Measurements from ENCODE around the gene SLC10A3. TPM values are rescaled to one million over a fixed set of nuclear protein-coding genes. Genes with fewer than 3 reads are reported as not detected.

SLC10A3 gene
- total RNA-seq, 1 donor from 2014 or later = 28.9 TPM

DNA sequence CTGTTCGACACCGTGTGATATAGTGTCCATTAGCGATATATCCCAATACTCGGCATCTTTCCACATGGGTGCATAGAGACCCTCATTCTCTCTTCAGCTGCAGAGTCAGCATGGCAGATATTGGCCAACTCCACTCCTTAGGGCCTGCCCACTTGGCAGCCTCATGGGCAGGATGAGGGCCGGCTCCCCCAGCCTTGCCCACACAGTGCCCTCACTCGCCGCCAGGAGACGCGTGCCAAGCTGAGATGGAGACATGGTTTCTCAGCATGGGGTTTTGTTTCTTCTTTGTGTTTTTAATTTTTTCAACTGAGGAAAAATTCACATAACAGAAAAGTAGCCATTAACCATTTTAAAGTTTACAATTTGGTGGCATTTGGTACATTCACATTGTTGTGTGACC, 37.6 kb downstream of the SLC10A3 start:
- DNase-seq (ENCODE audit: low spot score) = no peak
- no peaks in the 10 kb centered on the region for H3K27me3 Mint-ChIP-seq (ENCODE audit: low read depth)
- peaks cover 13% of the 10 kb centered on the region for H3K36me3 Mint-ChIP-seq (ENCODE audit: low read depth)
- H3K9me3 Mint-ChIP-seq (ENCODE audit: low read depth) = peaks cover 8% of the 10 kb centered on the region
- H3K4me3 Mint-ChIP-seq (ENCODE audit: unreplicated experiment) = no peak overlapping the region
- peaks cover 4% of the 10 kb centered on the region for H3K4me1 Mint-ChIP-seq (ENCODE audit: low read depth)
- TF ChIP-seq, protein P1, sequence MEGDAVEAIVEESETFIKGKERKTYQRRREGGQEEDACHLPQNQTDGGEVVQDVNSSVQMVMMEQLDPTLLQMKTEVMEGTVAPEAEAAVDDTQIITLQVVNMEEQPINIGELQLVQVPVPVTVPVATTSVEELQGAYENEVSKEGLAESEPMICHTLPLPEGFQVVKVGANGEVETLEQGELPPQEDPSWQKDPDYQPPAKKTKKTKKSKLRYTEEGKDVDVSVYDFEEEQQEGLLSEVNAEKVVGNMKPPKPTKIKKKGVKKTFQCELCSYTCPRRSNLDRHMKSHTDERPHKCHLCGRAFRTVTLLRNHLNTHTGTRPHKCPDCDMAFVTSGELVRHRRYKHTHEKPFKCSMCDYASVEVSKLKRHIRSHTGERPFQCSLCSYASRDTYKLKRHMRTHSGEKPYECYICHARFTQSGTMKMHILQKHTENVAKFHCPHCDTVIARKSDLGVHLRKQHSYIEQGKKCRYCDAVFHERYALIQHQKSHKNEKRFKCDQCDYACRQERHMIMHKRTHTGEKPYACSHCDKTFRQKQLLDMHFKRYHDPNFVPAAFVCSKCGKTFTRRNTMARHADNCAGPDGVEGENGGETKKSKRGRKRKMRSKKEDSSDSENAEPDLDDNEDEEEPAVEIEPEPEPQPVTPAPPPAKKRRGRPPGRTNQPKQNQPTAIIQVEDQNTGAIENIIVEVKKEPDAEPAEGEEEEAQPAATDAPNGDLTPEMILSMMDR (IDR thresholded peaks at IDR 0.05) = no peak
- no peak overlapping the region for H3K27ac Mint-ChIP-seq (ENCODE audit: unreplicated experiment)

DNA sequence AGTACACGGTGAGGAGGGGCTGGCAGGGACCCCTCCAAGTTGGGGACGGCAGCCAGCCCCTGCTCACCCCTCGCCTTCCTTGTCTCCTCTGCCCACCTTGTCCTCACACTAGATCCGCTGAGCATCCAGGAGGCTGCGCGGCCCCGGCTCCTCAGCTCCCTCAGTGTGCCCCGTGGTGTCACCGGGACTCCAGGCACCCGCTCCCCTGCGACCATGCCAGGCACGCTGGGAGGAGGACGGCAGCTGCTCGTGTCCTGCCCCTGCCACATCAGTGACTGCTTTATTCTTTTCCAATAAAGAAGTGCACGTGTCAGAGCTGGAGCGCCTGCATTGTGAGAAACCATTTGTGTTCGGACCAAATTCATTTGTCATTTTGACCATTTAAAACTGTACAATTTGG, 40.1 kb downstream of the SLC10A3 start:
- H3K4me1 Mint-ChIP-seq (ENCODE audit: low read depth) = peaks cover 6% of the 10 kb centered on the region
- TF ChIP-seq, protein P1 (IDR thresholded peaks at IDR 0.05) = no peak
- H3K36me3 Mint-ChIP-seq (ENCODE audit: low read depth) = peaks cover 17% of the 10 kb centered on the region
- H3K9me3 Mint-ChIP-seq (ENCODE audit: low read depth) = peaks cover 4% of the 10 kb centered on the region
- no peak overlapping the region for H3K27ac Mint-ChIP-seq (ENCODE audit: unreplicated experiment)
- no peak overlapping the region for H3K4me3 Mint-ChIP-seq (ENCODE audit: unreplicated experiment)
- H3K27me3 Mint-ChIP-seq (ENCODE audit: low read depth) = no peaks in the 10 kb centered on the region
- no peak for DNase-seq (ENCODE audit: low spot score)

DNA sequence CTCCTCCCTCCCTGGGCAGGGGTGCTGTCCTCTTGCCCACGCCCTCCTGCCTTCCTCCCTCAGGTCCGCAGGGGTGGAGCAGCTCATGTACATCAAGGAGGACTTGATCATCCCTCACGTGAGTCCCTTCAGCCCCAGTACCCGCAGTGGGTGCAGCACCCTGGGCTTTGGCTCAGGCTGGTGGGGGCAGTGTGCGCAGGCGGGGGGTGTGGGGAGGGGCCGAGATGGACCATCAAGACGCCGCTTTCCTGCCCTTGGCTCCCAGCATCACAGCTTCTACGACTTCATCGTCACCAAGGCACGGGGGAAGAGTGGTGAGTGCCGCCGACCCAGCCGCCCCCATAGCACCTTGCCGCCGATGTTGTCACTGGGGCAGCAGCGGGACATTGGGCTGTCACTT, 40.8 kb downstream of the SLC10A3 start:
- H3K36me3 Mint-ChIP-seq (ENCODE audit: low read depth) = peaks cover 15% of the 10 kb centered on the region
- H3K4me1 Mint-ChIP-seq (ENCODE audit: low read depth) = peaks cover 10% of the 10 kb centered on the region
- DNase-seq (ENCODE audit: low spot score) = no peak
- TF ChIP-seq, protein P1 (IDR thresholded peaks at IDR 0.05) = no peak
- H3K9me3 Mint-ChIP-seq (ENCODE audit: low read depth) = peaks cover 4% of the 10 kb centered on the region
- H3K4me3 Mint-ChIP-seq (ENCODE audit: unreplicated experiment) = no peak overlapping the region
- H3K27me3 Mint-ChIP-seq (ENCODE audit: low read depth) = no peaks in the 10 kb centered on the region
- H3K27ac Mint-ChIP-seq (ENCODE audit: unreplicated experiment) = no peak overlapping the region

DNA sequence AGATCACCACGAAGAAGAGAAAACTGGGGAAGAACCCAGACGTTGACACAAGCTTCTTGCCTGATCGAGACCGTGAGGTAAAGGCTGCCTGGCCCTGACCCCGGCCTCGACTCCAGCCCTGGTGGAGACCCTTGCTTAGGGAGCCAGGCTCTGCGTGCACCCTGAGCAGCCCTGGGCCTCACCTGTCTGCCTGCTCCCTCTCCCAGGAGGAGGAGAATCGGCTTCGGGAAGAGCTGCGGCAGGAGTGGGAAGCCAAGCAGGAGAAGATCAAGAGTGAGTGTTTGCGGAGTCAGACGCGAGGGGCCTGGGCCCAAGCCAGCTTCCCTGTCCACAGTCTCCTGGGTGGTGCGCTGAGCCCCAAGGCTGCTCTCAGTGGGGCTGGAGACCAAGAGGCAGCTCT, 41.9 kb downstream of the SLC10A3 start:
- no peak overlapping the region for H3K27ac Mint-ChIP-seq (ENCODE audit: unreplicated experiment)
- TF ChIP-seq, protein P1 (IDR thresholded peaks at IDR 0.05) = no peak
- H3K36me3 Mint-ChIP-seq (ENCODE audit: low read depth) = peaks cover 11% of the 10 kb centered on the region
- H3K9me3 Mint-ChIP-seq (ENCODE audit: low read depth) = no peaks in the 10 kb centered on the region
- H3K4me1 Mint-ChIP-seq (ENCODE audit: low read depth) = peaks cover 12% of the 10 kb centered on the region
- DNase-seq (ENCODE audit: low spot score) = no peak
- H3K4me3 Mint-ChIP-seq (ENCODE audit: unreplicated experiment) = no peak overlapping the region
- H3K27me3 Mint-ChIP-seq (ENCODE audit: low read depth) = no peaks in the 10 kb centered on the region

DNA sequence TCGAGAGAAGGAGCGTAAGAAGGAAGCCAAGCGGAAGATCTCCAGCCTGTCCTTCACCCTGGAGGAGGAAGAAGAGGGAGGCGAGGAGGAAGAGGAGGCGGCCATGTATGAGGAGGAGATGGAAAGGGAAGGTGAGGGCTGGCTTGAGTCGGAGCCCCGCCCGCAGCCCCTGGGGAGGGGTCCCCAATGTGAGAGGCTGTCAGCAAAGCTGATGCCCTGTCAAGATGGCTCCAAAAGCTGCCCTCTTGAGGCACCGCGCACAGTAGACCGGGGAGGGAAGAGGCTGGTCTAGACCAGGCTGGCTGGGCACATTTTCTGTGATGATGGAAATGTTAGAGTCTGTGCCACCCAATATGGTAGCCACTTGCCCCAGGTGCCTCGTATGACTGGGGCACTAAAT, 44.0 kb downstream of the SLC10A3 start:
- Mint-ChIP-seq H3K9me3 (ENCODE audit: low read depth) (no peaks in the 10 kb centered on the region), H3K36me3 (ENCODE audit: low read depth) (peaks cover 7% of the 10 kb centered on the region), H3K4me3 (ENCODE audit: unreplicated experiment) (no peak overlapping the region), H3K27ac (ENCODE audit: unreplicated experiment) (no peak overlapping the region), H3K27me3 (ENCODE audit: low read depth) (no peaks in the 10 kb centered on the region), H3K4me1 (ENCODE audit: low read depth) (peaks cover 14% of the 10 kb centered on the region)
- no peak for DNase-seq (ENCODE audit: low spot score)
- TF ChIP-seq, protein P1 (IDR thresholded peaks at IDR 0.05) = no peak
